ENCODE data around the gene ECSIT. TPM values are rescaled to one million over a fixed set of nuclear protein-coding genes. Genes with fewer than 3 reads are reported as not detected.

Gene ECSIT
- total and polyA plus RNA-seq, 8 donors, result 32.1 to 87.3 (median 41.4) TPM

- no peak for DNase-seq
- WGBS, 2 donors, result 89 to 92% methylated on average over 6 of the region's 6 CpGs
Observed at GRCh38 chr19:11506967-11507366, 22.0 kb downstream of the ECSIT start.

GRCh38 chr19:11506101-11506555, 22.8 kb downstream of the ECSIT start:
- H3K9me3 ChIP-seq, result no peaks in the 10 kb centered on the region
- 23 to 24% methylated on average over 20 of the region's 20 CpGs for whole genome bisulfite sequencing, 2 donors
- no peaks in the 10 kb centered on the region for H3K27me3 ChIP-seq
- intact Hi-C loops (cut with DNase I), result no loop called here
- FAIRE-seq, result no peak
- H3K4me1 ChIP-seq, result no peaks in the 10 kb centered on the region
- peak; percentile 10 to 63 (median 48) for ATAC-seq
- no peaks in the 10 kb centered on the region for H3K36me3 ChIP-seq
- H3K27ac ChIP-seq, result peak overlapping the region; percentile 91 to 99 (median 96)
- H3K4me3 ChIP-seq, result peak overlapping the region; percentile 73 to 99 (median 98)
- no peak for TF ChIP-seq CTCF (IDR thresholded peaks at IDR 0.05)
- DNase-seq, result peak in 2 of 6 donors; percentile 63 to 83

More at GRCh38 chr19:11506967-11507366, 22.0 kb downstream of the ECSIT start:
- FAIRE-seq, result no peak
- no peaks in the 10 kb centered on the region for H3K4me1 ChIP-seq
- H3K9me3 ChIP-seq, result no peaks in the 10 kb centered on the region
- no peak overlapping the region for H3K27ac ChIP-seq
- TF ChIP-seq CTCF (IDR thresholded peaks at IDR 0.05), result no peak
- intact Hi-C loops (cut with DNase I), result no loop called here
- ATAC-seq, result no peak
- no peaks in the 10 kb centered on the region for H3K36me3 ChIP-seq
- H3K27me3 ChIP-seq, result no peaks in the 10 kb centered on the region
- no peak overlapping the region for H3K4me3 ChIP-seq

GRCh38 chr19:11505504-11506100, 23.3 kb downstream of the ECSIT start, which contains the start of gene ZNF653:
Gene ZNF653, minus strand, starts transcription at chr19:11505839. Its CDS starts 53 bp downstream, at chr19:11505786.
- FAIRE-seq, result no peak

GRCh38 chr19:11505032-11505503, 23.9 kb downstream of the ECSIT start:
- H3K36me3 ChIP-seq, result no peaks in the 10 kb centered on the region
- FAIRE-seq (no peak), ATAC-seq (peak; percentile 93 to 96 (median 94)), DNase-seq (peak; percentile 97 to 99 (median 98))
- no peaks in the 10 kb centered on the region for H3K9me3 ChIP-seq
- H3K4me3 ChIP-seq, result peak overlapping the region; percentile 73 to 99 (median 98)
- H3K4me1 ChIP-seq, result no peaks in the 10 kb centered on the region
- 1 to 2% methylated on average over 21 to 33 of the region's 33 CpGs for WGBS, 2 donors
- peak overlapping the region; percentile 91 to 99 (median 96) for H3K27ac ChIP-seq
- no peaks in the 10 kb centered on the region for H3K27me3 ChIP-seq
- no peak for TF ChIP-seq CTCF (IDR thresholded peaks at IDR 0.05)
- intact Hi-C loops (cut with DNase I), result no loop called here

More at GRCh38 chr19:11505504-11506100, 23.3 kb downstream of the ECSIT start, which contains the start of gene ZNF653:
- DNase-seq (peak; percentile 91 to 98 (median 94)), ATAC-seq (peak; percentile 79 to 89 (median 86))
- Histone ChIP-seq H3K4me1 (no peaks in the 10 kb centered on the region), H3K4me3 (peak within 1 kb of the TSS; percentile 73 to 99 (median 98)), H3K9me3 (no peaks in the 10 kb centered on the region), H3K27me3 (no peaks in the 10 kb centered on the region), H3K36me3 (no peaks in the 10 kb centered on the region), H3K27ac (peak within 1 kb of the TSS; percentile 91 to 99 (median 96))
- intact Hi-C loops (cut with DNase I), result no loop called here
- 0% methylated on average over 47 to 65 of the region's 65 CpGs for WGBS, 2 donors
- TF ChIP-seq CTCF (IDR thresholded peaks at IDR 0.05), result no peak
